ENCODE measurements around the gene SFSWAP. TPM values are rescaled to one million over a fixed set of nuclear protein-coding genes. Genes with fewer than 3 reads are reported as not detected.

Gene SFSWAP
- polyA plus RNA-seq, 4 donors = 43.4 to 50.2 (median 44.9) TPM

- DNase-seq (ENCODE audit: low read depth in 4 of 4, low spot score in 3 of 4) = no peak
These were observed 137.9 kb downstream of the SFSWAP start for GRCh38 chr12:131848753-131849152.

Other genes starting within 250 kb of the SFSWAP start
- gene MMP17, start 117.3 kb downstream of the SFSWAP start, polyA plus RNA-seq (ENCODE audit: insufficient read length in 4 of 4) = 1 to 10 TPM in 3 of 4 donors, under 1 TPM in 1; 0.89 to 2.4 (median 1.1) TPM
- gene ULK1, start 183.5 kb downstream of the SFSWAP start, polyA plus RNA-seq (ENCODE audit: insufficient read length in 4 of 4) = 10 to 100 TPM; 23.1 to 35.0 (median 28.0) TPM
- 10 to 100 TPM; 13.6 to 17.0 (median 13.7) TPM for gene PUS1, start 218.2 kb downstream of the SFSWAP start, polyA plus RNA-seq (ENCODE audit: insufficient read length in 4 of 4)
- 10 to 100 TPM; 33.2 to 42.3 (median 34.3) TPM for gene EP400, start 238.9 kb downstream of the SFSWAP start, polyA plus RNA-seq (ENCODE audit: insufficient read length in 4 of 4)